ENCODE results near the gene CYP46A1.
A peak's percentile ranks its signal among the peaks of the same experiment; 100 is the strongest.

Gene CYP46A1

DNA sequence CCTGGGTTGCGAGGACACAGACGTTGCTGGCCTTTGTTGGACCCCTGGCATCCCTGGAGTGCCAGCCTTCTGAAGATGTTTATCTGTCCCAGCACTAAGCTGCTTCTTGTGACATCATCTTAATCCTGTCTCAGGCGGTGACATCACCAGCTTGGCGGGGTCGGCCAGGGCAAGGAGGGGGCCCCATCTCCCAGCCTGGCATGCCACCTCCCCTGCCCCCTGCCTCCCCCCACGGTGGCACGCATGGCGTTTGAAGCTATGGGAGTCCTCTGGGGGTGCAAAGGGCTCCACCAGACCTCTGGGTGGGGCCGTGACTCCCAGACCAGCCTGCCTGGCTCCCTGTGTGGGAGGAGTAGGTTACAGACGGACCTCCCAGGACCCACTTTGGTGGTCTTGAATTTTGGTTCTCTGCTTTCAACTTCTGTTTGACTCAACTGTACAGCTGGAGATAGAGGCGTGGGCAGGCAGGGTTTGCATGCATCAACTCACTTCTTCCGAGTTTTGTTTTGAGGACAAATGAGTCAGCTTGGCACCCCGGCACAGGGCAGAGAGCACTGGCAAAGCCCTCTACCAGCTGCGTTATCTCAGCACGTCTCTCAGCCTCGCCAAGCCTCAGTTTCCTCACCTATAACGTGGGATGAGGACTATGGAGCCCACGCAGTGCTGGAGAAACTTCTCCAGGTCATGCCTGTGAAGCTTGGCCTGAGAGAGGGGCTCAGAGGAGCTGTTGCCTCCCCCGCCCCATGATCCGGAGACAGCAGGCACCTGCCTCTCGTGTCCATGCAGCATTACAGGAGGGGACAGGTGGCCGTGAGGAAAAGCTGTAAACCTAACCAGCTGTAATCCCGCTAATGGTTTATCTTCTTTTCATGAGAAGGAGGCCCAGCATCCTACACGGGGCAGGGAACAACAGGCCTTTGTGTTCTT, 70.3 kb downstream of the CYP46A1 start:
- Histone ChIP-seq H3K4me3 (ENCODE audit: extremely low read depth, insufficient read depth, low read length, poor library complexity, severe bottlenecking) (no peak overlapping the region), H3K27ac (ENCODE audit: low read depth, low read length, severe bottlenecking) (no peak overlapping the region), H3K36me3 (ENCODE audit: control insufficient read depth, insufficient read depth, low read length) (no peaks in the 10 kb centered on the region), H3K4me1 (ENCODE audit: control insufficient read depth, insufficient read depth, low read length, poor library complexity, severe bottlenecking) (peaks cover 26% of the 10 kb centered on the region), H3K9me3 (ENCODE audit: control insufficient read depth, low read length) (no peaks in the 10 kb centered on the region)
- 84 to 89% methylated on average over 19 to 20 of the region's 24 CpGs for WGBS, 2 experiments (ENCODE audit: insufficient coverage in 2 of 2)

DNA sequence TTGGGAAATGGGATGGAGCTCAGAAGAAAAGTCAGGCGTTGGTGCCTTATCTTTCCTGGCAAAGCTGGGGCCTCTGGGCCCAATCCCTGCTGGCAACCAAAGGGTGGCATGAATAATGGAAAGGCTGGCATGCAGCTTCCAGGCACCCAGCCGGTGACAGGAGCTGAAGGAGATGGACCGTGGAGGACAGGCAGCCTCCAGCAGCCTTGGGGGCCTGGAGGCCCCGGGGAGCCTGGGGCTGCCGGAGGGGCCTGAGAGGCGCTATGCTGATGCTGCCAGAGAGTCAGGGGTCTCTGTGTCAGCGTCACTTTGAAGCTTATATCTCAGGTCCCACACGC, 70.9 kb downstream of the CYP46A1 start:
- Histone ChIP-seq H3K4me3 (ENCODE audit: extremely low read depth, insufficient read depth, low read length, poor library complexity, severe bottlenecking) (no peak overlapping the region), H3K27ac (ENCODE audit: low read depth, low read length, severe bottlenecking) (no peak overlapping the region), H3K4me1 (ENCODE audit: control insufficient read depth, insufficient read depth, low read length, poor library complexity, severe bottlenecking) (peaks cover 31% of the 10 kb centered on the region), H3K36me3 (ENCODE audit: control insufficient read depth, insufficient read depth, low read length) (no peaks in the 10 kb centered on the region), H3K9me3 (ENCODE audit: control insufficient read depth, low read length) (no peaks in the 10 kb centered on the region)
- WGBS, 2 experiments (ENCODE audit: insufficient coverage in 2 of 2) = 91 to 93% methylated on average over 8 of the region's 8 CpGs

DNA sequence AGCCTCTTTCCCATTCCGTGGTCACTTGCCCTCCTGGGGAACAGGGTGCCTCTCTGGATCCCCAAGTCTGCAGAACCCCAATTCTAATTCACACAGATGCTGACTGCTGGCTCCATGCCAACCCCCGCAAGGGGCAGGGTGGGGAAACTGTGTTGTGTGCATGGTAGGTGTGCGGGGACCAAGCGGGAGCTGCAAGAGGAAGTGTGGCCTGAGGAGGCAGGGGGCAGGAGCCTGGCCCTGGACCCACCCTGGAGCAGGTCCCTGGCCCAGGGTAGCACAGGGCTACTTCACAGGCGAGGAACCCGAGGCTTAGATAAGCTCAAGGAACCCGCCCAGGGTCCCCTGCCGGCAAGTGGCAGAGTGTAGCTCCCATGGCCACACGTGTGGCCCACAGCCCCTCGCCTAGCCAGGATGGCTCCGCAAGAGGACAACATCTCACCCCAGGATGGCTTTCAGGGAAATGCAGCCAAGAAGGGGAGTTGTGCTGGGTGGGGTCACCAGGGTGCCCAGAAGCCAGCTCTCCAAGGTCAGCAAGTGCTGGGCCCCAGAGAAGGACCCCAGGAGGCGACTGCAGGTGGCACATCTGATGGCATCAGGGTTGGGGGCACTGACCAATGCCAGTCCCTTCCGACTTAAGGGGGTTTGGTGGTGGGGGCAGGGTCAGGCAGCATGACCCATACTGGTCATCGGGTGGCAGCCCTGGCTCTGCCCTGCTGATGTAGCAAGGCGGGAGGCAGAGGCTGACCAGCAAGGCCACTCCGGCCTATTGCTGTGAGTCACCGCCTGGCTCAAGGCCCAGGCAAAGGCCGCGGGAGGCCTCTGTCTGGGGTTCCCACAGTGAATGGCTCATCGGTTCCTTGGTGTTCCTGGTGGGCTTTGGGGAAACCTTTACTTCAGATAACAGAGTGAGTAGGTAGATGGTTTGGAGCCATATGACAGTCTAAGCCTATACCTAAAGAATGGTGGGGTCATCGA, 71.8 kb downstream of the CYP46A1 start:
- H3K4me1 ChIP-seq (ENCODE audit: control insufficient read depth, insufficient read depth, low read length, poor library complexity, severe bottlenecking) = peaks cover 31% of the 10 kb centered on the region
- H3K9me3 ChIP-seq (ENCODE audit: control insufficient read depth, low read length) = no peaks in the 10 kb centered on the region
- H3K36me3 ChIP-seq (ENCODE audit: control insufficient read depth, insufficient read depth, low read length) = no peaks in the 10 kb centered on the region
- no peak overlapping the region for H3K4me3 ChIP-seq (ENCODE audit: extremely low read depth, insufficient read depth, low read length, poor library complexity, severe bottlenecking)
- no peak overlapping the region for H3K27ac ChIP-seq (ENCODE audit: low read depth, low read length, severe bottlenecking)
- WGBS, 2 experiments (ENCODE audit: insufficient coverage in 2 of 2) = 78 to 86% methylated on average over 12 to 17 of the region's 21 CpGs

DNA sequence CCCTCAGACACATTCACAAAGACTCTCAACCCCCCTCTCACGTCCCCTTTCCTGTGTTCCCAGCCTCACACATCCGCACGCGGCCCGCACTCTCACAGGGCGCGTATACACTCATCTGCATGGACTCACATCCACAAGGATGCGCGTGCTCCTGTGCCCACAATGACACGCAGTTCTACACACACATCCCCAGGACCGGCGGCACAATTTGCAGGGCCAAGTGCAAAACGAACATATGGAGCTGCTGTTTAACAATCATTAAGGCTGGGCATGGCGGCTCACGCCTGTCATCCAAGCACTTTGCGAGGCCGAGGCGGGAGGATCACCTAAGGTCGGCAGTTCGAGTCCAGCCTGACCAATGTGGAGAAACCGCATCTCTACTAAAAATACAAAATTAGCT, 72.7 kb downstream of the CYP46A1 start:
- no peaks in the 10 kb centered on the region for H3K36me3 ChIP-seq (ENCODE audit: control insufficient read depth, insufficient read depth, low read length)
- H3K4me3 ChIP-seq (ENCODE audit: extremely low read depth, insufficient read depth, low read length, poor library complexity, severe bottlenecking) = no peak overlapping the region
- H3K9me3 ChIP-seq (ENCODE audit: control insufficient read depth, low read length) = no peaks in the 10 kb centered on the region
- no peak overlapping the region for H3K27ac ChIP-seq (ENCODE audit: low read depth, low read length, severe bottlenecking)
- peaks cover 26% of the 10 kb centered on the region for H3K4me1 ChIP-seq (ENCODE audit: control insufficient read depth, insufficient read depth, low read length, poor library complexity, severe bottlenecking)
- WGBS, 2 experiments (ENCODE audit: insufficient coverage in 2 of 2) = 89 to 93% methylated on average over 10 to 21 of the region's 21 CpGs

DNA sequence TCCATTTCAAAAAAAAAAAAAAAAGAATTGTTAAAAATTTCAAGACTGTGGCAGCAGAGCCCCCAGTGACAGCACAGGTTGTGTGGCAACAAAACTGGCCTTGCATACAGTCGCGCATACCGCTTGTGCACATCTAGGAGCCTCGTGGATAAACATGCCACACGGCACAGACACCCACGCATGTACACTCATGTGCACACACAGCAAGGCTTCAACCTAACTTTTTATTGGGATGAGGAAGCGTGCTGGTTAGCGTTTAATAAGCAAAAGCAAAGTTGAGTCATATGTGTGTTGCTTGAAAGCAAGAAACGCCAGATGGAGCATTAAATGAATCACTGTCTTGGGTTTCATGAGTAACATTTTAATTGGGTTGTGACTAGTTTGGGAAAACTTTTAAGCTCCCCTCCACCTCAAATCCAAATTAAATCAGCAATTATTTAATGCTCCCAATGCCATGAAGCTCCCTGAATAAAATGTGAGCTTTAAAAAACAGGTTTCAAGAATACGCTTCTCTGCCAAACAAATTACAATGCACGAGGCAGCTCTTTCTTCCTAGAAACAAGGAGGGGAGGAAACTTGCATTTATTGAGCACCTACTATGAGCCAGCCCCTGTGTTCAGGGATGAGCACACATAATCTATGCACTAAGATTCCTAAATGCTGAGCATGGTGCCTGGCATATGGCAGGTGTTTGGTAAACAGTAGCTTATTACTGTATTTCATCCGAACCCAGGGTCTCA, 73.4 kb downstream of the CYP46A1 start:
- Histone ChIP-seq H3K27ac (ENCODE audit: low read depth, low read length, severe bottlenecking) (no peak overlapping the region), H3K36me3 (ENCODE audit: control insufficient read depth, insufficient read depth, low read length) (no peaks in the 10 kb centered on the region), H3K4me3 (ENCODE audit: extremely low read depth, insufficient read depth, low read length, poor library complexity, severe bottlenecking) (no peak overlapping the region), H3K4me1 (ENCODE audit: control insufficient read depth, insufficient read depth, low read length, poor library complexity, severe bottlenecking) (peaks cover 19% of the 10 kb centered on the region), H3K9me3 (ENCODE audit: control insufficient read depth, low read length) (no peaks in the 10 kb centered on the region)
- WGBS, 2 experiments (ENCODE audit: insufficient coverage in 2 of 2) = 95% methylated on average over 6 to 11 of the region's 12 CpGs

DNA sequence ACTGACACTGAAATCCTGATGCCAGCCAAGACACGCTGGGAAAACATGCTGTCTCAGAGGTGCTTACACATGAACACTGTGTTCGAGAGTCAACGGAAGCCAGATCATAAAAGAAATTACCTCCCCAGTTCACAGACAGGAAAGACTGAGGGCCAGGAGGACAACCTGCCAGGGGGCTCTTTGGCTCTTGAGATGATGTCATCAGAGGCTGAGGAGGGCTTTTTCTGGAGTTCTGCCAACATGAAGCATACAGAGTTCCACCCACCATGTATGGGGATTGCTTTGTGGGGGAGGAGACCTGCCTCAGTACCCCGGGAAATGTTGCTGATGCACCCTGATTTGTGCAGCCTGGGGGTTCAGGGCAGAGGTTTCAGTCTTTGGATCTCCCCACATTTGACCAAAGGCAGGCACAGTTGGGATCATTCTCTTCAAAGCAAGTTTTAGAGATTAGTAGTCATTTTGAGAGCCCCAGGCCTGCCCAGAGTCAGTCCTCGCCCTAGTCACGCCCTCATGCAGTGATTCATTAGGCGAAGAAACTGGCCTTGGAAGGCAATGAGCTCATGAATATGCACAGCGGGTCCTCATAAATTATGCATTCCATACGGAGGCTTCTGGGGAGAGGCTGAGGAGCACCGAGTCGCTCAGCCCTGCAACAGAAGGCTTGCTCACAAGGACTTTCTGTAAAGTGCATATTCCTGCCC, 74.2 kb downstream of the CYP46A1 start:
- Histone ChIP-seq H3K4me1 (ENCODE audit: control insufficient read depth, insufficient read depth, low read length, poor library complexity, severe bottlenecking) (peaks cover 12% of the 10 kb centered on the region), H3K4me3 (ENCODE audit: extremely low read depth, insufficient read depth, low read length, poor library complexity, severe bottlenecking) (no peak overlapping the region), H3K27ac (ENCODE audit: low read depth, low read length, severe bottlenecking) (peak overlapping the region; percentile 3), H3K9me3 (ENCODE audit: control insufficient read depth, low read length) (no peaks in the 10 kb centered on the region), H3K36me3 (ENCODE audit: control insufficient read depth, insufficient read depth, low read length) (no peaks in the 10 kb centered on the region)
- WGBS, 2 experiments (ENCODE audit: insufficient coverage in 2 of 2) = 53 to 55% methylated on average over 9 to 10 of the region's 11 CpGs

DNA sequence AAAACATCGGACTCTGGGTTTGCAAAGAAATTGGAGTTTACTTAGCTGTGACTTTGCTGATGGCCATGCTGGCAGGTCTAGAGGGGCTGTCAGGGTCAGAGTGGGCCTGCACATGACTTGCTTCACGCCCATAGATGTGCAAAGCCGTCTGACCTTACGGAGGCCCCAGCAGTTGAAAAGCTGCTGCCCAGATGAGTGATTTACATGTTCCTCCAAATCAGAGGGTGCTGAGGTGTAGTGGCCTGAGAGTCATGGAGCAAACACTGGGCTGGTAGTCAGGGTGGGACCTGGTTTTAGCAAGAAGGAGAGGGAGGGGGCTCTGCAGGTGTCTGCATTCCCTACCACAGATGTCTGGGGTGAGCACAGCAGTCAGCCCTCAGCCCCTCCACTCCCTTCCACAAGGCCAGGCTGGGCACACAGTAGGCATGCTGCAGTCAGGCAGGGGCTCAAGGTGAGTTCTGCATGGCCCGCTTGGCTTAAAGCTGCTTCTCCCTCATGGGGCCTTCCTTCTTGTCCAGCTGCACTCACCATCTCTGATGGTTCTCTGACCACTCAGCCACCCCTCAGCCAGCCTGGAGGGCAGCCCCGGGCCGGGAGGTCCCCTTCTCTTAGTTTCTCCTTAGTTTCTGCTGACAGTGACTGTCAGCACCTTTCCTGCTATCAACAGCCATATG, 74.9 kb downstream of the CYP46A1 start:
- Histone ChIP-seq H3K27ac (ENCODE audit: low read depth, low read length, severe bottlenecking) (no peak overlapping the region), H3K4me3 (ENCODE audit: extremely low read depth, insufficient read depth, low read length, poor library complexity, severe bottlenecking) (no peak overlapping the region), H3K4me1 (ENCODE audit: control insufficient read depth, insufficient read depth, low read length, poor library complexity, severe bottlenecking) (peaks cover 11% of the 10 kb centered on the region), H3K9me3 (ENCODE audit: control insufficient read depth, low read length) (no peaks in the 10 kb centered on the region), H3K36me3 (ENCODE audit: control insufficient read depth, insufficient read depth, low read length) (no peaks in the 10 kb centered on the region)
- 83 to 90% methylated on average over 7 of the region's 7 CpGs for WGBS, 2 experiments (ENCODE audit: insufficient coverage in 2 of 2)

DNA sequence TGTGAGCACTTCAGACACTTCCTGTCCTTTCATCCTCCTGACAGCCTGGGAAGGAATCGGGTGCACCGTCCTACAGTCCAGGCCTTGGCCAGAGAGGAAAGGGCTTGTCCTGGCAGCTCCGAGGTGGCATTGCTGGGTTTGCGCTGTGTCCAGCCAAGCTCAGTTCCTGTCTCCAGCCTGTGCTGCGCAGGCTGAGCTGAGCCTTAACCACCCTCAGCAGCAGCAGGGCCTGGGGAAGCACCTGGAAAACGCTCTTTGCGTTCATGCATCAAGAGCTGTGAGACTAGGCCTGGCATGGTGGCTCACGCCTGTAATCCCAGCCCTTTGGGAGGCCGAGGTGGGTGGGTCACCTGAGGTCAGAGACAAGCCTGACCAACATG, 75.4 kb downstream of the CYP46A1 start:
- 90 to 95% methylated on average over 8 to 9 of the region's 9 CpGs for WGBS, 2 experiments (ENCODE audit: insufficient coverage in 2 of 2)
- H3K9me3 ChIP-seq (ENCODE audit: control insufficient read depth, low read length) = no peaks in the 10 kb centered on the region
- H3K27ac ChIP-seq (ENCODE audit: low read depth, low read length, severe bottlenecking) = no peak overlapping the region

DNA sequence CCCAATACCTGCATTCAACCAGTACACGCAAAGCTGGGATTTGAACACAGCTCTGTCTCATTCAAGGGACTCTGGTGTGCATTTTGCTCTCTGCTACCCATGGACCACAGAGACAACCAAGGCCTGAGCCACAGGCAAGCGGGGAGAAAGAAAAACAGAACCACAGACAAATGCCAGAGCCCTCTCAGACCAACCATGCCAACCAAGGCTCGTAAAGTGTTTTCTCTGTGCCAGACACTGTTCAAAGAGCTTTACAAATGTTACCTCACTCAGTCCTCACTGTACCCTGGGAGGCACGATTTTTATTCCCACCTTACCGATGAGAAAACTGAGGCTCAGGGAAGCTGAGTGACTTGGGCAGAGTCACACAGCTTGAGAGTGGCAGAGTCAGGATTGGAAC, 76.7 kb downstream of the CYP46A1 start:
- peaks cover 11% of the 10 kb centered on the region for H3K4me1 ChIP-seq (ENCODE audit: control insufficient read depth, insufficient read depth, low read length, poor library complexity, severe bottlenecking)
- no peak overlapping the region for H3K4me3 ChIP-seq (ENCODE audit: extremely low read depth, insufficient read depth, low read length, poor library complexity, severe bottlenecking)
- H3K36me3 ChIP-seq (ENCODE audit: control insufficient read depth, insufficient read depth, low read length) = no peaks in the 10 kb centered on the region
- no peak overlapping the region for H3K27ac ChIP-seq (ENCODE audit: low read depth, low read length, severe bottlenecking)
- 84 to 100% methylated on average over 3 to 4 of the region's 5 CpGs for WGBS, 2 experiments (ENCODE audit: insufficient coverage in 2 of 2)
- no peaks in the 10 kb centered on the region for H3K9me3 ChIP-seq (ENCODE audit: control insufficient read depth, low read length)

More for the DNA sequence above, 75.4 kb downstream of the CYP46A1 start:
- no peak overlapping the region for H3K4me3 ChIP-seq (ENCODE audit: extremely low read depth, insufficient read depth, low read length, poor library complexity, severe bottlenecking)
- no peaks in the 10 kb centered on the region for H3K36me3 ChIP-seq (ENCODE audit: control insufficient read depth, insufficient read depth, low read length)
- peaks cover 11% of the 10 kb centered on the region for H3K4me1 ChIP-seq (ENCODE audit: control insufficient read depth, insufficient read depth, low read length, poor library complexity, severe bottlenecking)

Measured in mesodermal cell (in vitro differentiated cells).